Measurements from ENCODE around the gene DNAJC4.

DNAJC4 gene

DNA sequence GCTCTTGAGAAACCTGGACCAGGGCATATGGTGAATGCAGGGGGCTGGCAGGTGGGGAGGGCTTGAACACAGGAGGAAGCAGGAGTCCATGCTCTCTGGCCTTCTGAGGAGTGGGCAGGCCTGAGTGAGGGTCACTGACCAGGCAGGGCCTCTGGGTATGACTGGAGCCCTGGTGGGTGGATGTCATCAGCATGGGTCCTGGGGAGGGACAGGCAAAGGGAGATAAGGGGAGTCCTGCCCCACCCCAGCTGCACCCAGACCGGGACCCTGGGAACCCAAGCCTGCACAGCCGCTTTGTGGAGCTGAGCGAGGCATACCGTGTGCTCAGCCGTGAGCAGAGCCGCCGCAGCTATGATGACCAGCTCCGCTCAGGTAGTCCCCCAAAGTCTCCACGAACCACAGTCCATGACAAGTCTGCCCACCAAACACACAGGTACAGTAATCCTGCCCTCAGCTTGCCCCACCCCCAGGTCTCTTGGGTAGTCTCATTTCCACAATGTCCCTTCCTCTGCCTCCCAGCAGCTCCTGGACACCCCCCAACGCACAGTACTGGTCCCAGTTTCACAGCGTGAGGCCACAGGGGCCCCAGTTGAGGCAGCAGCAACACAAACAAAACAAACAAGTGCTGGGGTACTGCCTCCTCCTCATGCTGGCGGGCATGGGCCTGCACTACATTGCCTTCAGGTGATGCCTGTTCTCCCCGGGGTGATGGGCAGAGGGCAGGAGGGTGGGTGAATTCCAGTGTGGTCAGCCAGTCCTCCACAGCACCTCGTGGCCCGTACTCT, 2.0 kb downstream of the DNAJC4 start:
- TF ChIP-seq POLR2AphosphoS5 (IDR thresholded peaks at IDR 0.05; ENCODE audit: low read depth, low read length) (no peak), TAF1 (IDR thresholded peaks at IDR 0.05; ENCODE audit: borderline replicate concordance, low read depth, low read length) (no peak), POLR2A (IDR thresholded peaks at IDR 0.05; ENCODE audit: low read depth, low read length) (no peak)
- FAIRE-seq, result no peak
- DNase-seq (ENCODE audit: insufficient read length), result no peak

DNA sequence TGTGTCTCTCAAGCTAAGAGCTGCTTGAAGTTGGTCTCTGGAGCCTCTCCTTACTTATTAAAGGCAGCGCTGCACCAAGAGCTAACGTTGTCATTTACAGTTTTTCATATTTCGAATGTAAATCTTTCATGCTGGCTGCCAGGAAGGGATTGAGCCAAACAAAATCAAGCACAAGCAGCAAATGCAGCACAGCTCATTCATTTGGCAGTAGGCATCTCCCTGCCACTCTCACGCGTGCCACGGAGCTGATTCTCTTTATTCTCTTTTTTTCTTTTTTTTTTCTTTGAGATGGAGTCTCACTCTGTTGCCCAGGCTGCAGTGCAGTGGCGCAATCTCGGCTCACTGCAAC, 2.6 kb downstream of the DNAJC4 start:
- TF ChIP-seq POLR2A (IDR thresholded peaks at IDR 0.05; ENCODE audit: low read depth, low read length) (no peak), TAF1 (IDR thresholded peaks at IDR 0.05; ENCODE audit: borderline replicate concordance, low read depth, low read length) (no peak), POLR2AphosphoS5 (IDR thresholded peaks at IDR 0.05; ENCODE audit: low read depth, low read length) (no peak)
- FAIRE-seq, result no peak

DNA sequence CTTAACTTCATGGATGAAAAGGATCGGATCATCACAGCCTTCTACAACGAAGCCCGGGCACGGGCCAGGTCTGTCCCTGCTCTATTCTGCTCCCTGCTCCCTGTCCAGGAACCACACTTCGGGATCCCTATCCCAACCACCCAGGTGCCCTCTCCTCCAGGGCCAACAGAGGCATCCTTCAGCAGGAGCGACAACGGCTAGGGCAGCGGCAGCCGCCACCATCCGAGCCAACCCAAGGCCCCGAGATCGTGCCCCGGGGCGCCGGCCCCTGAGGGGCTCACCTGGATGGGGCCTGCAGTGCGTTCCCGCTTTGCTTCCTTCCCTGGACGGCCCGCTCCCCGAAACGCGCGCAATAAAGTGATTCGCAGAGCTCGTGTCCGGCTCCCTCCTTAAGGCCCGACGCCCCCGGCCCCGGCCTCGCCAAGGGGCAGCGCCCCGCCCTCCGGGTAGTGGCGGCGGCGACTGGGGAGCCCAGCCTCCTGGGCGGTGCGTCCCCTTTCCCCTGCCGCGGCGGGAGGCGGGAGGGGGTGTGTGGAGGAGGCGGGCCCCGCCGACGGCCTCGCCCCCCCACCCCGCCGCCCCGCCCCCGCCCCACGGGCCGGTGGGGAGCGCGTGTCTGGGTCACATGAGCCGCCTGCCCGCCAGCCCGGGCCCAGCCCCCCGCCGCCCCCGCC, 3.7 kb downstream of the DNAJC4 start, which contains the start of gene VEGFB:
Gene VEGFB (plus strand): TSS at position 672 of the 674 bp plus-strand sequence. CDS start 250 bp downstream, outside the sequence.
- peak; percentile 78 for DNase-seq (ENCODE audit: insufficient read length)
- TF ChIP-seq TAF1 (IDR thresholded peaks at IDR 0.05; ENCODE audit: borderline replicate concordance, low read depth, low read length), result no peak
- no peak; the same call in 1 of the 2 replicates for TF ChIP-seq POLR2A (IDR thresholded peaks at IDR 0.05; ENCODE audit: low read depth, low read length)
- TF ChIP-seq POLR2AphosphoS5 (IDR thresholded peaks at IDR 0.05; ENCODE audit: low read depth, low read length), result no peak
- FAIRE-seq, result peak; percentile 94

More for the DNA sequence above, 2.6 kb downstream of the DNAJC4 start:
- no peak for DNase-seq (ENCODE audit: insufficient read length)

DNA sequence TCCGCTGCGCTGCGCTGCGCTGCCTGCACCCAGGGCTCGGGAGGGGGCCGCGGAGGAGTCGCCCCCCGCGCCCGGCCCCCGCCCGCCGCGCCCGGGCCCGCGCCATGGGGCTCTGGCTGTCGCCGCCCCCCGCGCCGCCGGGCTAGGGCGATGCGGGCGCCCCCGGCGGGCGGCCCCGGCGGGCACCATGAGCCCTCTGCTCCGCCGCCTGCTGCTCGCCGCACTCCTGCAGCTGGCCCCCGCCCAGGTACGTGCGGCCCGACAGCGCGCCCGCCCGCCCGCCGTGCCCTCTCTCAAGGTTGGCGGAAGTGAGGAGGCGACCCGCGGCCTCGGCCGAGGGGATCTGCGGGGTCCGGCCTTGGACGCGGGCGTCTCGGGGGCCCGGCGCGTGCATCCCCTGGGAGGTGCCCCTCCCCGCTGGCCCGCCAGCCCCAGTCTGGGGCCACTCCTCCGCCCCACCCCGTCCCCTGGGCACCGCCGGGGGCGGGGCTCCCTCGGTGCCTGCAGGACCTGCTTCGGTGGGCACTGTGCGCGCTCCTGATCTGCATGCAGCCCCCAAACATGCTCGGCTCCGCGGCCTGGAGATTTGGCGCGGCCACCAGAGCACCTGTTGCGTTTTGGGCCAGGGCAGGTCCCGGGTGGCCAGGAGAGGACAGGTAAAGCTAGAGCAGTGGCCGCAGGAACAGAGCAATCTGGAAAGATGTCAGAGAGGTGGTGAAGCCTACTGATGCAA, 4.5 kb downstream of the DNAJC4 start:
- DNase-seq (ENCODE audit: insufficient read length), result peak; percentile 48
- no peak for TF ChIP-seq TAF1 (IDR thresholded peaks at IDR 0.05; ENCODE audit: borderline replicate concordance, low read depth, low read length)
- TF ChIP-seq POLR2AphosphoS5 (IDR thresholded peaks at IDR 0.05; ENCODE audit: low read depth, low read length), result no peak
- TF ChIP-seq POLR2A (IDR thresholded peaks at IDR 0.05; ENCODE audit: low read depth, low read length), result no peak

DNA sequence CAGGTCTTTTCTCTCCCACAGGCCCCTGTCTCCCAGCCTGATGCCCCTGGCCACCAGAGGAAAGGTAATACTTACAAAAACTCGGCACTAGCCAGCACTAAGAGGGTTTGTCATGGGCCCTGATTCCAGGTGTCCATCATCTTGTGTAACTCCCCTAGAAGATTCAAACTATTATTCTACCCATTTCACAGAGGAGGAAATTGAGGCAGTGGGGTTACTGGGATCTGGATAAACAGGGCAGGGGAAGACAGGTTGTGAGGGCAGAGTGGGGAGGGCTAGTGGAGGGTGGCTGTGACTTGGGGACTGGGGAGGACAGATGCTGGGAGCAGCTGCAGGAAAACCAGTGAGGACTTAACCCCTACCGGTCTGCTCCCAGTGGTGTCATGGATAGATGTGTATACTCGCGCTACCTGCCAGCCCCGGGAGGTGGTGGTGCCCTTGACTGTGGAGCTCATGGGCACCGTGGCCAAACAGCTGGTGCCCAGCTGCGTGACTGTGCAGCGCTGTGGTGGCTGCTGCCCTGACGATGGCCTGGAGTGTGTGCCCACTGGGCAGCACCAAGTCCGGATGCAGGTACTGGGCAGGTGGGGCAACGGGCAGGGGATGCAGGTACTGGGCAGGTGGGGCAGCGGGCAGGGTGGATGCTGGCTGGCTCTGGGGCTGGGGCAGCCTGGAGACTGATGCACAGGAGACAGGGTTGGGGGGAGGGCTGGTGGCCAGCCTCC, 5.3 kb downstream of the DNAJC4 start:
- TF ChIP-seq POLR2A (IDR thresholded peaks at IDR 0.05; ENCODE audit: low read depth, low read length) (no peak), TAF1 (IDR thresholded peaks at IDR 0.05; ENCODE audit: borderline replicate concordance, low read depth, low read length) (no peak)
- no peak for DNase-seq (ENCODE audit: insufficient read length)
- peak; percentile 5 for FAIRE-seq

More for the DNA sequence above, 4.5 kb downstream of the DNAJC4 start:
- peak; percentile 65 for FAIRE-seq

DNA sequence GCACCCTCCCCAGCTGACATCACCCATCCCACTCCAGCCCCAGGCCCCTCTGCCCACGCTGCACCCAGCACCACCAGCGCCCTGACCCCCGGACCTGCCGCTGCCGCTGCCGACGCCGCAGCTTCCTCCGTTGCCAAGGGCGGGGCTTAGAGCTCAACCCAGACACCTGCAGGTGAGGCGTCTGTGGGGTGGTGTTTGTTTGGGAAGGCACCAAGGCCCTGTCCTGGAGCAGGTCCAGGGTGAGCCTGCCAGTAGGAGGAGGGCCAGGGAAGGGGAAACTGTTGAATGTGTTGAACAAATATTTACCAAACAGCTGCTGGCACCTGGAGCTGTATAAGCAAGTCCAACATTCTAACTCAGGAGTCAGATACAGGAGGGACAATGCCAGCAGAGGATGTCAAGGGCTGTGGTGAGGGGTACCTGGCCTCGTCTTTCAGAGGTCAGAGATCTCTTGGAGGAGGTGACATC, 7.2 kb downstream of the DNAJC4 start:
- DNase-seq (ENCODE audit: insufficient read length) (no peak), FAIRE-seq (no peak)
- no peak for TF ChIP-seq POLR2AphosphoS5 (IDR thresholded peaks at IDR 0.05; ENCODE audit: low read depth, low read length)
- no peak for TF ChIP-seq TAF1 (IDR thresholded peaks at IDR 0.05; ENCODE audit: borderline replicate concordance, low read depth, low read length)
- no peak for TF ChIP-seq POLR2A (IDR thresholded peaks at IDR 0.05; ENCODE audit: low read depth, low read length)

DNA sequence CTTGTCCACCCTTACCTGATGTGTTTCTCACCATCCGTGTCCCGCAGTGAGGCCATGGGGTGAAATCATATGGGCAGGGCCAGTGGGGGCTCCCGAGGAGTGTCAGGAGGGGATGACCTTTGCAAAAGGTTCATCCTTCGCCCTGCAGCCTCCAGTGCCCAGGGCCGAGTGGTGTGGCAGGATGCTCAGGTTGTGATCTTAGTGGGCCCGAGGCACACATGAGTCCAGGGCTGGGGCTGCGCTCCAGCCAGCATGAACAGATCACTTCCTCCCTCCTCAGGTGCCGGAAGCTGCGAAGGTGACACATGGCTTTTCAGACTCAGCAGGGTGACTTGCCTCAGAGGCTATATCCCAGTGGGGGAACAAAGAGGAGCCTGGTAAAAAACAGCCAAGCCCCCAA, 7.7 kb downstream of the DNAJC4 start:
- DNase-seq (ENCODE audit: insufficient read length) (no peak), FAIRE-seq (no peak)
- TF ChIP-seq POLR2AphosphoS5 (IDR thresholded peaks at IDR 0.05; ENCODE audit: low read depth, low read length), result no peak
- no peak for TF ChIP-seq TAF1 (IDR thresholded peaks at IDR 0.05; ENCODE audit: borderline replicate concordance, low read depth, low read length)
- no peak for TF ChIP-seq POLR2A (IDR thresholded peaks at IDR 0.05; ENCODE audit: low read depth, low read length)

DNA sequence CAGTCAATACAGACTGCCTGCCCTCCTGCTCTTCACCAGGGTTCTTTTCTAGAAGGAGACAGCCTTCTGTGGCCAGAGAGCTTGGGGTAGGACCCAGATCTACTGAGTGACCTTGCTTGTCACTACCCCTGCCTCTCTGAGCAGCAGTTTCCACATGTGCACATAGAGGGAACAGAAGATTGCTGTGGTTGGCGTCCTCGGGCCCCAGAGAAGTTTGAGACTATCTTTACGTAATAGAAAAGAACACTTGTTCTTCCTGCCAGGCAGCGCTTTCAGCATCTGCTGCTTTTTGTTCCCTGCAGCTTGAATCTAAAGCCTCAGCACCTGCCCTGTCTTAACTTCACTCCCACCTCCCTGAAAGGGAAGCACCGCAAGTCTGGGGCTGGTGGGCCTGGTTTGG, 8.7 kb downstream of the DNAJC4 start:
- TF ChIP-seq POLR2A (IDR thresholded peaks at IDR 0.05; ENCODE audit: low read depth, low read length) (no peak), POLR2AphosphoS5 (IDR thresholded peaks at IDR 0.05; ENCODE audit: low read depth, low read length) (no peak), TAF1 (IDR thresholded peaks at IDR 0.05; ENCODE audit: borderline replicate concordance, low read depth, low read length) (no peak)
- no peak for DNase-seq (ENCODE audit: insufficient read length)
- no peak for FAIRE-seq

DNA sequence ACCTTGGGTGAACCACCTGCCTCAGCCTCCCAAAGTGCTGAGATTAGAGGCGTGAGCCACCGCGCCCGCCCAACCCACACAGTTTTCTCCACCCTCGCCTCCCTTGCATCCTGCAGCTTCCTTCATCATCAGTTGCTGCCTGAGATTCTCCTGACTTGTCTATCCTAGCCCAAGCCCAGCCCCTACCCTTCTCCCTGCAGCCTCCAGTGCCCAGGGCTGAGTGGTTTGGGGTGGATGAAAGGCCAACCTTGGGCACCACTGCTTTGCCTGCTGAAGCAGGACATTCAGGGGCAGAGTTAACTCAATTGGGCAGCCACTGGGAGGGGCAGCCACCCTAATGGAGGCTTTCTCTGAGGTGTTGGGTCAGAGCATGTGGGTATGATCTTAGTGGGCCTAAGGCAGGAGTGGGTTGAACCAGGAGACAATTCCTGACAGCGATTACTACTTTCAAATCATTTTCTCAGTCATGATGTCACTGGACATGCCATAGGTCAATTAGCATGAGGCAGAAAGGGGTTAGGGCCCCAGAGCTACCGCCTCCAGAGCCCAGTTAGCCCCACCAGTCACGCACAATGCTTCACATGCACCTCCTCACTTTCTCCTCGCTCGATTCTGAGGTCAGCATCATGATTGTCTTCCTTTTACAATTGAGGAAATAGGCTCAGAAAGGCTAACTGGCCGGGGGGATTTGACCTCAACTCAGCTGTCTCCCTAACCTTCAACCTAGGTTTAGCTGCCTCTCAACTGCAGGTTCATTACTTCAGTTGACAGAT, 9.5 kb downstream of the DNAJC4 start:
- FAIRE-seq, result no peak
- no peak for TF ChIP-seq POLR2AphosphoS5 (IDR thresholded peaks at IDR 0.05; ENCODE audit: low read depth, low read length)
- no peak for TF ChIP-seq POLR2A (IDR thresholded peaks at IDR 0.05; ENCODE audit: low read depth, low read length)
- TF ChIP-seq TAF1 (IDR thresholded peaks at IDR 0.05; ENCODE audit: borderline replicate concordance, low read depth, low read length), result no peak
- DNase-seq (ENCODE audit: insufficient read length), result no peak
